ENCODE measurements around the gene MAPKBP1. TPM values are rescaled to one million over a fixed set of nuclear protein-coding genes. Genes with fewer than 3 reads are reported as not detected.
A peak's percentile ranks its signal among the peaks of the same experiment; 100 is the strongest.

The MAPKBP1 gene
- total and polyA plus RNA-seq, 9 of the 15 experiments (the other 6 are each of a cell fraction or from before 2014, with no cell fraction given): 0.15 to 9.5 (median 4.5) TPM

DNA sequence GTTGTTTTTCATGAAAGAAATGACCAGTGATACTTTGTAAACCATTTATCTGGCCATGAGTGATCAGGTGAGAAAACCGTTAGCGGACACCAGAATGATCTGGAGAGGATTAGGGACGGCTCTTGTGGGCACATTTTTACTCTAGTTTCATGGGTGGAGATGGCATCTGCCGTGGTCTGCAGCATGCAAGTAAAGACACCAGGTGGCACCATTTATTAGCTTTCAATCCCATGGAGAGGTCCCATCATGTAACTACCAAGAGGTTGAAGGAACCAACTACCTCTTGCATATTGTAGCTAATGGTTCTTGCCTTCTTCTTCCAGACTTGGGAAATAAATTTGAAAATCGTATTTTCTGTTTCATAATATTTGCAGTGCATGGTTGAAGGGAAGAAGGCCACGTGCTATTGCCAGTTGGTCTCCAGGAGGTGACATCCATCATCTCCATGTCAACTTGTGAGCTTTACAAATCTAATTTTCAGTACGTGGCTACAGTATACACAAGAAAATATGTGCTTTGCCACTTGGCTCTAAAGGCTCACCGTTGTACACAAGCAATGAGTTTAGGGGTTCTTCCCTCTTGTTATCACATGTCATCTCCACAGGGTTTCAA lies 1.5 kb upstream of the MAPKBP1 start:
- FAIRE-seq (peak; percentile 90), DNase-seq (ENCODE audit: extremely low read depth in 1 of 4, low spot score in 3 of 4) (peak; percentile 35 to 70 (median 60)), ATAC-seq (peak; percentile 28)
- Histone ChIP-seq H4K20me1 (replicated peaks; ENCODE audit: control insufficient read depth, insufficient read depth, low read length) (no peaks in the 10 kb centered on the region; the same call in 1 of the 2 replicates), H3K9me3 (replicated peaks; ENCODE audit: control insufficient read depth, insufficient read depth, low read depth, low read length) (no peaks in the 10 kb centered on the region), H3K4me1 (replicated peaks in 1 of 2; ENCODE audit: control insufficient read depth in 2 of 2, insufficient read depth in 2 of 2, low read length in 2 of 2) (peaks cover 12 to 27% of the 10 kb centered on the region in 2 experiments), H3K27ac (ENCODE audit: extremely low read depth, low read depth, low read length) (peak overlapping the region; percentile 70; the same call in 1 of the 3 replicates), H3K36me3 (ENCODE audit: control insufficient read depth, insufficient read depth, low read length) (peaks cover 14% of the 10 kb centered on the region; the same call in 1 of the 3 replicates), H3K4me2 (ENCODE audit: insufficient read depth, low read length) (peak overlapping the region; percentile 80; the same call in 1 of the 2 replicates), H2AFZ (ENCODE audit: low read depth, low read length) (0 out of 2 replicates have a peak overlapping the region, but pooled peaks have one; percentile 76), H3K9ac (ENCODE audit: insufficient read depth in 1 of 2, low read depth in 2 of 2, low read length in 2 of 2) (no peak overlapping the region), H3K9me1 (ENCODE audit: control insufficient read depth, insufficient read depth, low read length) (no peaks in the 10 kb centered on the region), H3K79me2 (ENCODE audit: control insufficient read depth, insufficient read depth, low read length) (peaks cover 9% of the 10 kb centered on the region), H3K27me3 (ENCODE audit: control insufficient read depth in 2 of 2, insufficient read depth in 2 of 2, low read length in 2 of 2) (no peaks in the 10 kb centered on the region; a peak in 1 of 5 replicates), H3K4me3 (no peak overlapping the region)
- in situ Hi-C loops (cut with MboI): loop anchor here (5.0 kb wide), 1 partner anchor 39 kb away; no protein-coding TSS in a partner anchor
- ChIA-PET POLR2A (interaction anchor here (1.2 to 2.6 kb wide), 6 partner anchors 8 to 131 kb away, joined by 3 to 15 read pairs (median 4); no protein-coding TSS in a partner anchor), CTCF (ENCODE audit: low intra/inter-chr PET ratio) (interaction anchor here (0.5 to 5.6 kb wide), 5 partner anchors 38 to 132 kb away, joined by 3 to 98 read pairs (median 3); no protein-coding TSS in a partner anchor)
- BruUV-seq (replicated peaks): no TSS peak
- intact Hi-C loops (cut with micrococcal nuclease): loop anchor here (1.0 to 5.0 kb wide), 3 partner anchors 38 to 216 kb away; partner anchors contain the start of gene TYRO3
- 47% methylated on average over 8 of the region's 8 CpGs for WGBS (ENCODE audit: insufficient coverage, low coverage, missing lambda C conversion rate)
- TF ChIP-seq REST (IDR thresholded peaks at IDR 0.05; ENCODE audit: borderline replicate concordance) (peak; percentile 85), REST (CRISPR knock-in tag; IDR thresholded peaks at IDR 0.05; ENCODE audit: low read depth) (no peak), SMC3 (conservative IDR thresholded peaks at IDR 0.05; ENCODE audit: insufficient read depth, low read depth, low read length) (peak; percentile 91), CC2D1A (IDR thresholded peaks at IDR 0.05) (peak; percentile 73), RFX1 (IDR thresholded peaks at IDR 0.05) (no peak), MYNN (IDR thresholded peaks at IDR 0.05) (no peak), MYNN (CRISPR knock-in tag; IDR thresholded peaks at IDR 0.05) (no peak), POLR2AphosphoS5 (IDR thresholded peaks at IDR 0.05; ENCODE audit: control insufficient read depth, insufficient read depth, low read depth, low read length) (0 out of 2 replicates have a peak, but pooled peaks have one; percentile 29), ARID2 (IDR thresholded peaks at IDR 0.05) (peak; percentile 61; the same call in 1 of the 2 replicates)
- TF ChIP-seq, protein P1, sequence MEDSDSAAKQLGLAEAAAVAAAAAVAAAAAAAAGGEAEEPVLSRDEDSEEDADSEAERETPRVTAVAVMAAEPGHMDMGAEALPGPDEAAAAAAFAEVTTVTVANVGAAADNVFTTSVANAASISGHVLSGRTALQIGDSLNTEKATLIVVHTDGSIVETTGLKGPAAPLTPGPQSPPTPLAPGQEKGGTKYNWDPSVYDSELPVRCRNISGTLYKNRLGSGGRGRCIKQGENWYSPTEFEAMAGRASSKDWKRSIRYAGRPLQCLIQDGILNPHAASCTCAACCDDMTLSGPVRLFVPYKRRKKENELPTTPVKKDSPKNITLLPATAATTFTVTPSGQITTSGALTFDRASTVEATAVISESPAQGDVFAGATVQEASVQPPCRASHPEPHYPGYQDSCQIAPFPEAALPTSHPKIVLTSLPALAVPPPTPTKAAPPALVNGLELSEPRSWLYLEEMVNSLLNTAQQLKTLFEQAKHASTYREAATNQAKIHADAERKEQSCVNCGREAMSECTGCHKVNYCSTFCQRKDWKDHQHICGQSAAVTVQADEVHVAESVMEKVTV (CRISPR knock-in tag; IDR thresholded peaks at IDR 0.05): 0 out of 2 replicates have a peak, but pooled peaks have one; percentile 28
- TF ChIP-seq, protein P2, sequence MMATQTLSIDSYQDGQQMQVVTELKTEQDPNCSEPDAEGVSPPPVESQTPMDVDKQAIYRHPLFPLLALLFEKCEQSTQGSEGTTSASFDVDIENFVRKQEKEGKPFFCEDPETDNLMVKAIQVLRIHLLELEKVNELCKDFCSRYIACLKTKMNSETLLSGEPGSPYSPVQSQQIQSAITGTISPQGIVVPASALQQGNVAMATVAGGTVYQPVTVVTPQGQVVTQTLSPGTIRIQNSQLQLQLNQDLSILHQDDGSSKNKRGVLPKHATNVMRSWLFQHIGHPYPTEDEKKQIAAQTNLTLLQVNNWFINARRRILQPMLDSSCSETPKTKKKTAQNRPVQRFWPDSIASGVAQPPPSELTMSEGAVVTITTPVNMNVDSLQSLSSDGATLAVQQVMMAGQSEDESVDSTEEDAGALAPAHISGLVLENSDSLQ (IDR thresholded peaks at IDR 0.05): peak; percentile 54; the same call in 1 of the 2 replicates

All from K562 (cell line).